Keratinocyte (primary cell): ENCODE data around the gene CUEDC1. TPM values are rescaled to one million over a fixed set of nuclear protein-coding genes. Genes with fewer than 3 reads are reported as not detected.

ENCODE experiments used
- DNase-seq: peaks from one replicate; pipeline ENCODE4 v3.0.0-alpha.2; 2011; ENCODE audit warnings: low read depth, missing footprints, low spot score
- FAIRE-seq: peaks from 2 replicates; lab custom pipeline; 2011; peaks lifted over from hg19 to GRCh38; lab: Jason Lieb, UNC
- H2AFZ ChIP-seq: 2 replicates; pipeline ENCODE4 v1.6.0; 2012; ENCODE audit warnings: low read length, control low read depth, inconsistent platforms; ENCODE audit not compliant: control insufficient read depth
- H3K27ac ChIP-seq: 2 replicates; pipeline ENCODE4 v1.5.1; 2011; ENCODE audit warnings: low read length; ENCODE audit not compliant: control insufficient read depth, insufficient read depth
- H3K27me3 ChIP-seq: 3 replicates; pipeline ENCODE4 v1.6.0; 2011; ENCODE audit warnings: low read length; ENCODE audit not compliant: control insufficient read depth, insufficient read depth; ENCODE audit errors: extremely low read depth
- H3K36me3 ChIP-seq, 2 experiments: 2 replicates in 1 of 2; 3 replicates in 1 of 2; pipeline ENCODE4 v1.5.1; 2011; ENCODE audit warnings: low read length in 2 of 2, mild to moderate bottlenecking in 1 of 2; ENCODE audit not compliant: control insufficient read depth in 2 of 2, insufficient read depth in 2 of 2; ENCODE audit errors: extremely low read depth in 1 of 2
- H3K4me1 ChIP-seq: 3 replicates; pipeline ENCODE4 v1.5.1; 2011; ENCODE audit warnings: low read length; ENCODE audit not compliant: control insufficient read depth, insufficient read depth; ENCODE audit errors: extremely low read depth
- H3K4me2 ChIP-seq: 3 replicates; pipeline ENCODE4 v1.6.0; 2011; ENCODE audit warnings: low read depth, low read length; ENCODE audit not compliant: control insufficient read depth, insufficient read depth; ENCODE audit errors: extremely low read depth
- H3K4me3 ChIP-seq, 3 experiments: fragments of 200-600 bp in 1 of 3; sonication (generic) in 1 of 3; 2 replicates in 2 of 3; 3 replicates in 1 of 3; pipeline ENCODE4 v1.5.1; 2011 to 2016; ENCODE audit warnings: low read length in 3 of 3, mild to moderate bottlenecking in 3 of 3, control low read depth in 2 of 3, inconsistent platforms in 1 of 3, low read depth in 1 of 3, mixed read lengths in 1 of 3, mixed run types in 1 of 3, moderate library complexity in 1 of 3; ENCODE audit not compliant: control insufficient read depth in 2 of 3, insufficient read depth in 2 of 3; ENCODE audit errors: extremely low read depth in 1 of 3
- H3K79me2 ChIP-seq: 2 replicates; pipeline ENCODE4 v1.6.0; 2012; ENCODE audit warnings: low read length; ENCODE audit not compliant: control insufficient read depth, insufficient read depth
- H3K9ac ChIP-seq: 3 replicates; pipeline ENCODE4 v1.6.0; 2011; ENCODE audit warnings: low read length; ENCODE audit not compliant: control insufficient read depth, insufficient read depth; ENCODE audit errors: extremely low read depth
- H3K9me1 ChIP-seq: 3 replicates; pipeline ENCODE4 v1.6.0; 2011; ENCODE audit warnings: low read length; ENCODE audit not compliant: control insufficient read depth, insufficient read depth; ENCODE audit errors: extremely low read depth
- H3K9me3 ChIP-seq: 2 replicates; pipeline ENCODE4 v1.5.1; 2012; ENCODE audit warnings: low read depth, low read length; ENCODE audit not compliant: control insufficient read depth
- H4K20me1 ChIP-seq: 3 replicates; pipeline ENCODE4 v1.6.0; 2011; ENCODE audit warnings: low read length; ENCODE audit not compliant: control insufficient read depth, insufficient read depth; ENCODE audit errors: extremely low read depth
- EZH2 ChIP-seq: IDR thresholded peaks from one replicate; pipeline ENCODE4 v1.6.1; 2012; ENCODE audit warnings: inconsistent platforms, mild to moderate bottlenecking, low read length, moderate library complexity
- dilution Hi-C: fragments of 300-500 bp; cut with MboI; formaldehyde crosslinking; loops from one replicate; pipeline ENCODE4 v1.7.0; 2020; ENCODE audit warnings: low sequenced_read_pairs; ENCODE audit not compliant: extremely low pct_ligation_motif_present
- polyA plus RNA-seq, 5 experiments: library from polyadenylated mRNA; depleted of rRNA in 3 of 5; stranded (reverse) in 3 of 5; stranded (forward) in 1 of 5; unstranded in 1 of 5; fragments of >200 nt; gene quantifications; 1 replicate in 1 of 5; 2 replicates in 3 of 5; 3 replicates in 1 of 5; pipeline versions ENCODE4 v1.2.1 to v1.2.3, GENCODE V29; 2011 to 2012; ENCODE audit warnings: missing spikeins in 2 of 5, low read depth in 1 of 5, low replicate concordance in 1 of 5
- small RNA-seq, 3 experiments: library from RNA; depleted of rRNA; stranded (forward); fragments of <200 nt; gene quantifications; one replicate each; pipeline ENCODE3, GENCODE V24; 2012; ENCODE audit warnings: low read depth in 3 of 3, low replicate concordance in 1 of 3; ENCODE audit not compliant: insufficient read length in 3 of 3
- TF ChIP-seq, protein P1 (sequence below), 3 experiments: IDR thresholded peaks in 1 of 3; conservative IDR thresholded peaks in 1 of 3; optimal IDR thresholded peaks in 1 of 3; 2 replicates in 2 of 3; 3 replicates in 1 of 3; pipeline versions ENCODE3 to v1.5.1; 2011; ENCODE audit warnings: low read length in 3 of 3, mild to moderate bottlenecking in 3 of 3, moderate library complexity in 2 of 3, control low read depth in 1 of 3, inconsistent platforms in 1 of 3; ENCODE audit not compliant: insufficient read depth in 2 of 3; ENCODE audit errors: extremely low read depth in 1 of 3

Gene CUEDC1
- polyA plus RNA-seq, 1 donor (not counting 4 experiments of a cell fraction or from before 2014, with no cell fraction given): 12.9 TPM

DNA sequence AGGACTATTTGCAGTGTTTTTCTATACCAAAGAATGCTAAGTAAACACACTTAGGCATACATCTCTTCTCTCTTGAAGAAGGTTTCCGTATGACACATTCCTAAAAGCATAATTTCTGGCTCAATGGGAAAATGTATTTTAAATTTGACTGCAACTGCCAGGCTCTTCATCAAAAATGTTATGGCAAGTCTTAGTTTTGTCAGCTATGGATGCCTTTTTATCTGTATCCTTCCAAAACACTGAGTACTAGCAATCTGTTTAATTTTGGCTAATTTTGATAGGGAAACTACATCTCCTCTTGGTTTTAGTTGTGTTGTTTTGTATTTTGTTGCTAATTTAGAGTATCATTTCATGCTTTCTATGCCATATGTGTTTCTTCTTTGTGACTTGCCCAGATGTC lies 140.8 kb downstream of the CUEDC1 start:
- no peak overlapping the region for H3K4me2 ChIP-seq
- dilution Hi-C loops: no loop called here
- H3K27me3 ChIP-seq: no peaks in the 10 kb centered on the region

DNA sequence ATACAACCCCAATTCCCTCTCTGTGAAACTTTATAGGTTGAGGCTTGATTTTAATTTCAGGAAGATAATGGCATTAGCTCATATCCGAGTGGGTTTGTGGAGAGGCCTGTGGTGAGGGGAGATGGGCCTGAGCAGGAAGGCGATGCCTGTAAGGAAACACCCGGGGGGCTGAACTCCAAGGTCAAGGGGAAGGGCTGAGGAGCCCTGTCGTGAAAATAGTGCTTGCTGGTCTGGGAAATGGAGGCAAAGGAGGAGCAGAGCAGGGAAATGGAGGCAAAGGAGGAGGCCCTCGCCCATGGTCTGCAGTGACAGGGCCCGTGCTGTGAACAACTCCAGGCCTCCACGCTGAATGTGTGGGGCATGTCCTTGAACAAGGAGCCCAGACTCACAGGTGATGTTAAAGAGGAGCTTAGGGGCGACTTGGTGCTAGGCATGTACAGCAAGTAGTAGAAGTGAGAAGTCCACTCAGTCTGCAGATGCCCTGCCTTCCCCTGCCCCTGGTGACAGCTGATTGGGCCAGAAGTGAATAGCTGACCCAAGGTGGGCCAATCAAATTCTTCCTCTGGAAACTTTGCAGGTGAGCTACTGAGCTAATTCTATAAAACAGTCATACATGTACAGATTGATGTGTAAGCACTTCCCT lies 143.5 kb downstream of the CUEDC1 start:
- TF ChIP-seq EZH2: no peak
- TF ChIP-seq, protein P1, sequence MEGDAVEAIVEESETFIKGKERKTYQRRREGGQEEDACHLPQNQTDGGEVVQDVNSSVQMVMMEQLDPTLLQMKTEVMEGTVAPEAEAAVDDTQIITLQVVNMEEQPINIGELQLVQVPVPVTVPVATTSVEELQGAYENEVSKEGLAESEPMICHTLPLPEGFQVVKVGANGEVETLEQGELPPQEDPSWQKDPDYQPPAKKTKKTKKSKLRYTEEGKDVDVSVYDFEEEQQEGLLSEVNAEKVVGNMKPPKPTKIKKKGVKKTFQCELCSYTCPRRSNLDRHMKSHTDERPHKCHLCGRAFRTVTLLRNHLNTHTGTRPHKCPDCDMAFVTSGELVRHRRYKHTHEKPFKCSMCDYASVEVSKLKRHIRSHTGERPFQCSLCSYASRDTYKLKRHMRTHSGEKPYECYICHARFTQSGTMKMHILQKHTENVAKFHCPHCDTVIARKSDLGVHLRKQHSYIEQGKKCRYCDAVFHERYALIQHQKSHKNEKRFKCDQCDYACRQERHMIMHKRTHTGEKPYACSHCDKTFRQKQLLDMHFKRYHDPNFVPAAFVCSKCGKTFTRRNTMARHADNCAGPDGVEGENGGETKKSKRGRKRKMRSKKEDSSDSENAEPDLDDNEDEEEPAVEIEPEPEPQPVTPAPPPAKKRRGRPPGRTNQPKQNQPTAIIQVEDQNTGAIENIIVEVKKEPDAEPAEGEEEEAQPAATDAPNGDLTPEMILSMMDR (optimal IDR thresholded peaks at IDR 0.05 in 1 of 3, IDR thresholded peaks at IDR 0.05 in 1 of 3, conservative IDR thresholded peaks at IDR 0.05 in 1 of 3; ENCODE audit: extremely low read depth in 1 of 3, insufficient read depth in 2 of 3, low read length in 3 of 3): no peak
- H3K9ac ChIP-seq: no peak overlapping the region
- no peak for FAIRE-seq
- no peak overlapping the region for H2AFZ ChIP-seq
- no peaks in the 10 kb centered on the region for H4K20me1 ChIP-seq
- no peak overlapping the region for H3K27ac ChIP-seq
- dilution Hi-C loops: no loop called here
- H3K4me1 ChIP-seq: peaks cover 19% of the 10 kb centered on the region
- H3K9me3 ChIP-seq: no peaks in the 10 kb centered on the region
- H3K36me3 ChIP-seq: no peaks in the 10 kb centered on the region
- H3K79me2 ChIP-seq: no peaks in the 10 kb centered on the region
- no peak overlapping the region for H3K4me3 ChIP-seq
- H3K27me3 ChIP-seq: no peaks in the 10 kb centered on the region
- no peaks in the 10 kb centered on the region for H3K9me1 ChIP-seq
- H3K4me2 ChIP-seq: peak overlapping the region; percentile 45
- DNase-seq: no peak

More for the DNA sequence above, 140.8 kb downstream of the CUEDC1 start:
- H4K20me1 ChIP-seq: no peaks in the 10 kb centered on the region
- FAIRE-seq: no peak
- no peak overlapping the region for H3K4me3 ChIP-seq
- no peak overlapping the region for H3K9ac ChIP-seq
- no peak overlapping the region for H2AFZ ChIP-seq
- no peaks in the 10 kb centered on the region for H3K36me3 ChIP-seq
- TF ChIP-seq, protein P1 (optimal IDR thresholded peaks at IDR 0.05 in 1 of 3, IDR thresholded peaks at IDR 0.05 in 1 of 3, conservative IDR thresholded peaks at IDR 0.05 in 1 of 3; ENCODE audit: extremely low read depth in 1 of 3, insufficient read depth in 2 of 3, low read length in 3 of 3): no peak
- no peak for TF ChIP-seq EZH2
- H3K79me2 ChIP-seq: no peaks in the 10 kb centered on the region
- no peak overlapping the region for H3K27ac ChIP-seq
- H3K9me1 ChIP-seq: no peaks in the 10 kb centered on the region
- H3K4me1 ChIP-seq: peaks cover 24% of the 10 kb centered on the region
- H3K9me3 ChIP-seq: no peaks in the 10 kb centered on the region
- DNase-seq: no peak

Small RNA genes lying within 50 kb of the gene (small RNA-seq; reads per million reads assigned to genes)
- gene AC015813.4: 0 reads per million in 3 experiments

Other genes with a start within 250 kb of the CUEDC1 start
- not detected in 3 replicates for gene CCDC182, start 210.1 kb downstream of the CUEDC1 start, polyA plus RNA-seq
- gene MRPS23, start 105.4 kb downstream of the CUEDC1 start, polyA plus RNA-seq: 52.8 to 60.2 TPM (median 57.3 TPM) in 3 replicates
- 13.7 to 25.3 TPM (median 22.8 TPM) in 3 replicates for gene VEZF1, start 32.8 kb upstream of the CUEDC1 start, polyA plus RNA-seq
- gene SRSF1, start 51.8 kb upstream of the CUEDC1 start, polyA plus RNA-seq: 149 to 272 TPM (median 167 TPM) in 3 replicates
- gene DYNLL2, start 128.0 kb upstream of the CUEDC1 start, polyA plus RNA-seq: 12.8 to 21.5 TPM (median 18.0 TPM) in 3 replicates
- gene OR4D1, start 193.0 kb upstream of the CUEDC1 start, polyA plus RNA-seq: not detected in 3 replicates
- not detected in 3 replicates for gene OR4D2, start 211.6 kb upstream of the CUEDC1 start, polyA plus RNA-seq
- gene EPX, start 237.3 kb upstream of the CUEDC1 start, polyA plus RNA-seq: not detected in 3 replicates